Endothelial cell of umbilical vein (primary cell): ENCODE measurements around the gene BCAR1. TPM values are rescaled to one million over a fixed set of nuclear protein-coding genes. Genes with fewer than 3 reads are reported as not detected.

Experiments used
- BruUV-seq: library from RNA; stranded (reverse); fragments of 400-500 nt; replicated peaks from 2 replicates; lab custom pipeline; 2021; lab: Mats Ljungman, UMichigan
- CTCF ChIA-PET: fragments of 300-600, 350-600 bp; sonication (Branson Sonifier 250); formaldehyde crosslinking; loops from one replicate; lab custom pipeline; 2021; ENCODE audit warnings: antibody characterized with exemption, inconsistent platforms; lab: Charles Lee
- POLR2A ChIA-PET: fragments of 300-600, 350-600 bp; sonication (Branson Sonifier 250); formaldehyde crosslinking; loops from one replicate; lab custom pipeline; 2021; ENCODE audit warnings: antibody characterized with exemption, inconsistent platforms; lab: Charles Lee
- DNase-seq: peaks from one replicate; pipeline ENCODE4 v3.0.0-alpha.2; 2011; ENCODE audit warnings: low read depth, low spot score
- FAIRE-seq: peaks from 2 replicates; lab custom pipeline; 2011; peaks lifted over from hg19 to GRCh38; lab: Jason Lieb, UNC
- H2AFZ ChIP-seq: 2 replicates; pipeline ENCODE4 v1.6.0; 2012; ENCODE audit warnings: low read depth, low read length, control low read depth, inconsistent platforms
- H3K27ac ChIP-seq: 2 replicates; pipeline ENCODE4 v1.5.1; 2011; ENCODE audit warnings: low read depth, mild to moderate bottlenecking, control low read depth, low read length, moderate library complexity; ENCODE audit not compliant: insufficient read depth
- H3K27me3 ChIP-seq, 2 experiments: 2 replicates each; pipeline versions ENCODE4 v1.6.0 to v1.6.1; 2011; ENCODE audit warnings: low read length in 2 of 2, mixed read lengths in 1 of 2; ENCODE audit not compliant: control insufficient read depth in 2 of 2, insufficient read depth in 2 of 2
- H3K36me3 ChIP-seq, 2 experiments: 2 replicates in 1 of 2; 3 replicates in 1 of 2; pipeline ENCODE4 v1.5.1; 2011; ENCODE audit warnings: low read length in 2 of 2, mild to moderate bottlenecking in 1 of 2, moderate library complexity in 1 of 2; ENCODE audit not compliant: control insufficient read depth in 2 of 2, insufficient read depth in 2 of 2; ENCODE audit errors: extremely low read depth in 1 of 2
- H3K4me1 ChIP-seq: 3 replicates; pipeline ENCODE4 v1.5.1; 2011; ENCODE audit warnings: mild to moderate bottlenecking, low read length; ENCODE audit not compliant: control insufficient read depth, insufficient read depth; ENCODE audit errors: extremely low read depth
- H3K4me2 ChIP-seq: 2 replicates; pipeline ENCODE4 v1.6.1; 2011; ENCODE audit warnings: low read length, control low read depth, mixed read lengths; ENCODE audit not compliant: insufficient read depth
- H3K4me3 ChIP-seq, 3 experiments: fragments of 200-600 bp in 1 of 3; sonication (generic), shearing (Covaris generic) in 1 of 3; replicated peaks in 1 of 3; 2 replicates each; pipeline ENCODE4 v1.5.1; 2011 to 2016; ENCODE audit warnings: control low read depth in 3 of 3, low read length in 3 of 3, mild to moderate bottlenecking in 2 of 3, inconsistent platforms in 1 of 3, low read depth in 1 of 3, moderate library complexity in 1 of 3; ENCODE audit not compliant: insufficient read depth in 1 of 3
- H3K79me2 ChIP-seq: 2 replicates; pipeline ENCODE4 v1.6.0; 2012; ENCODE audit warnings: low read length, inconsistent platforms; ENCODE audit not compliant: control insufficient read depth, insufficient read depth
- H3K9ac ChIP-seq: replicated peaks from 2 replicates; pipeline ENCODE3; 2011; ENCODE audit warnings: low read length, control low read depth; ENCODE audit not compliant: insufficient read depth; ENCODE audit errors: extremely low read depth
- H3K9me1 ChIP-seq: replicated peaks from 3 replicates; pipeline ENCODE4 v1.6.0; 2011; ENCODE audit warnings: mild to moderate bottlenecking, low read length; ENCODE audit not compliant: control insufficient read depth, insufficient read depth; ENCODE audit errors: extremely low read depth
- H3K9me3 ChIP-seq: replicated peaks from 2 replicates; pipeline ENCODE4 v1.5.1; 2012; ENCODE audit warnings: low read length, inconsistent platforms; ENCODE audit not compliant: control insufficient read depth, insufficient read depth
- H4K20me1 ChIP-seq: replicated peaks from 2 replicates; pipeline ENCODE3; 2011; ENCODE audit warnings: mild to moderate bottlenecking, low read length; ENCODE audit not compliant: control insufficient read depth, insufficient read depth; ENCODE audit errors: extremely low read depth
- EZH2 ChIP-seq: IDR thresholded peaks from 2 replicates; pipeline ENCODE4 v1.6.1; 2012; ENCODE audit warnings: borderline replicate concordance, low read depth, mild to moderate bottlenecking, moderate library complexity, low read length, inconsistent platforms; ENCODE audit not compliant: severe bottlenecking
- FOS ChIP-seq: IDR thresholded peaks from 2 replicates; pipeline ENCODE4 v1.6.1; 2011; ENCODE audit warnings: mild to moderate bottlenecking, low read length, moderate library complexity, borderline replicate concordance; ENCODE audit not compliant: insufficient read depth
- GATA2 ChIP-seq: IDR thresholded peaks from 2 replicates; pipeline ENCODE4 v1.7.0; 2011; ENCODE audit warnings: low read depth, mild to moderate bottlenecking, moderate library complexity, mixed read lengths, low read length; ENCODE audit not compliant: insufficient read length, insufficient read depth
- JUN ChIP-seq: IDR thresholded peaks from 2 replicates; pipeline ENCODE4 v1.6.1; 2011; ENCODE audit warnings: borderline replicate concordance, low read depth; ENCODE audit not compliant: insufficient read length, insufficient read depth
- MYC ChIP-seq: IDR thresholded peaks from one replicate; pipeline ENCODE4 v1.6.1; 2011; ENCODE audit warnings: mild to moderate bottlenecking, low read depth, low read length
- POLR2A ChIP-seq: IDR thresholded peaks from 2 replicates; pipeline ENCODE4 v1.6.1; 2012; ENCODE audit warnings: low read depth, mild to moderate bottlenecking, control low read depth, low read length
- POLR2AphosphoS5 ChIP-seq: IDR thresholded peaks from 2 replicates; pipeline ENCODE4 v1.6.1; 2012; ENCODE audit warnings: low read depth, mild to moderate bottlenecking, control low read depth, low read length, moderate library complexity; ENCODE audit not compliant: insufficient read depth
- dilution Hi-C: fragments of 300-500 bp; cut with MboI; formaldehyde crosslinking; loops from one replicate; pipeline ENCODE4 v1.15.0; 2019; ENCODE audit warnings: low sequenced_read_pairs; ENCODE audit not compliant: extremely low pct_ligation_motif_present
- intact Hi-C: fragments of 100-400 bp; cut with micrococcal nuclease; formaldehyde crosslinking; loops from one replicate; pipeline ENCODE4 v1.10.0; 2022
- polyA plus RNA-seq, 4 experiments: library from polyadenylated mRNA; depleted of rRNA in 3 of 4; stranded (reverse) in 3 of 4; unstranded in 1 of 4; fragments of >200 nt; gene quantifications; 2 replicates each; pipeline versions ENCODE4 v1.2.1 to v1.2.3, GENCODE V29; 2011 to 2012; ENCODE audit warnings: missing spikeins in 1 of 4
- total RNA-seq: library from RNA; stranded (reverse); gene quantifications from 2 replicates; pipeline ENCODE4 v1.2.3, GENCODE V29; 2021
- TF ChIP-seq, protein P1 (sequence below): IDR thresholded peaks from 2 replicates; pipeline ENCODE4 v1.6.1; 2011; ENCODE audit not compliant: insufficient read depth, insufficient read length
- TF ChIP-seq, protein P2 (sequence below), 2 donors: IDR thresholded peaks; 1 replicate in 1 of 2; 2 replicates in 1 of 2; pipeline ENCODE4 v1.5.1; 2011; ENCODE audit warnings: low read length in 2 of 2, mild to moderate bottlenecking in 2 of 2, moderate library complexity in 2 of 2, control low read depth in 1 of 2, inconsistent platforms in 1 of 2, low read depth in 1 of 2; ENCODE audit not compliant: insufficient read depth in 1 of 2; ENCODE audit errors: extremely low read depth in 1 of 2

Gene BCAR1
- total and polyA plus RNA-seq, 2 donors (not counting 3 experiments of a cell fraction or from before 2014, with no cell fraction given): 171 to 267 TPM

DNA sequence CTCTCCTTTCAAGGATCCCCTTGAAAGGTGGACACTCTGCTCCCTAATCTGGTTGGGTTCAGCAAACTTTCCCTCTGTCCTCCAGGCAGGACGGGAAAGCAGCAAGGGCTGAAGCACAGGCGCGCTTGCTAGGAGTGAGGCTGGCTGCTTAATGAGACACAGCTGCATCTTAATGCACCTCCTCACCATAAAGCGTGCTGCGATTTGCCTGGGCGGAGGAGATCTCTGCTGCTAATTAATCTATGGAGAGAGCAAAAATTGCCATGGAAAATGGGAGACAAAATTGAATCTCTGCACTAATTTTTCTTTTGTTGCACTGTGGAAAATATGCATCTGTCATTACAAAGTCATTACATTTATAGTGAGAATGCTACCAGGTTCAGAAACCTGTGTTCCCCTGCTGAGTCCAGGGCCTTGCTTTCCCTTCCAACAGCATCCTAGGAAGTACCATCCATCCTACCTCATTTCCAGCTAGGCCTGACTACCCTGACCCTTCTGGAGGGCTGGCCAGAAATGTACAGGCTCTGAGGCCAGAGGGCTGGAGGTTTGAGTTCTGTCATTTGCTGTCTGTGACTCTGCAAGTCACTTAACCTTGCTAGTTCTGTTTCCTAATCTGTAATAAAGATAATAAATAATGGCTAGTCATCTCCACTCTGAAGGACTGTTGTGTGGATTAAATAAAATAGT lies 43.5 kb upstream of the BCAR1 start:
- H3K27ac ChIP-seq: no peak overlapping the region
- no peak overlapping the region for H3K4me3 ChIP-seq
- no peak overlapping the region for H2AFZ ChIP-seq
- H3K9ac ChIP-seq: no peak overlapping the region
- peaks cover 13% of the 10 kb centered on the region for H3K4me1 ChIP-seq
- no peak overlapping the region for H3K4me2 ChIP-seq
- no peaks in the 10 kb centered on the region for H4K20me1 ChIP-seq
- TF ChIP-seq MYC (no peak), FOS (no peak), POLR2A (no peak), JUN (no peak), GATA2 (no peak), POLR2AphosphoS5 (no peak), EZH2 (no peak)
- TF ChIP-seq, protein P1, sequence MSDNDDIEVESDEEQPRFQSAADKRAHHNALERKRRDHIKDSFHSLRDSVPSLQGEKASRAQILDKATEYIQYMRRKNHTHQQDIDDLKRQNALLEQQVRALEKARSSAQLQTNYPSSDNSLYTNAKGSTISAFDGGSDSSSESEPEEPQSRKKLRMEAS: no peak
- TF ChIP-seq, protein P2, sequence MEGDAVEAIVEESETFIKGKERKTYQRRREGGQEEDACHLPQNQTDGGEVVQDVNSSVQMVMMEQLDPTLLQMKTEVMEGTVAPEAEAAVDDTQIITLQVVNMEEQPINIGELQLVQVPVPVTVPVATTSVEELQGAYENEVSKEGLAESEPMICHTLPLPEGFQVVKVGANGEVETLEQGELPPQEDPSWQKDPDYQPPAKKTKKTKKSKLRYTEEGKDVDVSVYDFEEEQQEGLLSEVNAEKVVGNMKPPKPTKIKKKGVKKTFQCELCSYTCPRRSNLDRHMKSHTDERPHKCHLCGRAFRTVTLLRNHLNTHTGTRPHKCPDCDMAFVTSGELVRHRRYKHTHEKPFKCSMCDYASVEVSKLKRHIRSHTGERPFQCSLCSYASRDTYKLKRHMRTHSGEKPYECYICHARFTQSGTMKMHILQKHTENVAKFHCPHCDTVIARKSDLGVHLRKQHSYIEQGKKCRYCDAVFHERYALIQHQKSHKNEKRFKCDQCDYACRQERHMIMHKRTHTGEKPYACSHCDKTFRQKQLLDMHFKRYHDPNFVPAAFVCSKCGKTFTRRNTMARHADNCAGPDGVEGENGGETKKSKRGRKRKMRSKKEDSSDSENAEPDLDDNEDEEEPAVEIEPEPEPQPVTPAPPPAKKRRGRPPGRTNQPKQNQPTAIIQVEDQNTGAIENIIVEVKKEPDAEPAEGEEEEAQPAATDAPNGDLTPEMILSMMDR (IDR thresholded peaks at IDR 0.05; ENCODE audit: extremely low read depth in 1 of 2, insufficient read depth in 1 of 2, low read depth in 1 of 2, low read length in 2 of 2): no peak
- ChIA-PET POLR2A (interaction anchor here (0.6 kb wide), 1 partner anchor 73 kb away, joined by 3 read pairs; no protein-coding TSS in a partner anchor), CTCF (interaction anchor here (1.8 kb wide), 1 partner anchor 91 kb away, joined by 4 read pairs; no protein-coding TSS in a partner anchor)
- no peaks in the 10 kb centered on the region for H3K27me3 ChIP-seq
- no peaks in the 10 kb centered on the region for H3K79me2 ChIP-seq
- H3K9me1 ChIP-seq: no peaks in the 10 kb centered on the region
- FAIRE-seq: no peak
- intact Hi-C loops: no loop called here
- dilution Hi-C loops: no loop called here
- peaks cover 0 to 2% of the 10 kb centered on the region in 2 experiments for H3K36me3 ChIP-seq
- no peaks in the 10 kb centered on the region for H3K9me3 ChIP-seq
- DNase-seq: no peak
- BruUV-seq: no TSS peak
